ENCODE measurements around the gene PNO1.

PNO1 gene

GRCh38 chr2:68156419-68156818 lies 1.3 kb upstream of the PNO1 start:
- no peak for DNase-seq (ENCODE audit: low spot score)
- Histone ChIP-seq H3K27ac (peak overlapping the region; percentile 78 to 93), H3K4me3 (peak overlapping the region; percentile 90)

GRCh38 chr2:68157002-68157401 lies 686 bp upstream of the PNO1 start:
- no peak for TF ChIP-seq CTCF (IDR thresholded peaks at IDR 0.05)
- peak overlapping the region; percentile 78 to 93 for H3K27ac ChIP-seq
- peak overlapping the region; percentile 90 for H3K4me3 ChIP-seq
- no peak for DNase-seq (ENCODE audit: low spot score)

More at GRCh38 chr2:68156419-68156818, 1.3 kb upstream of the PNO1 start:
- no peak for TF ChIP-seq CTCF (IDR thresholded peaks at IDR 0.05)

GRCh38 chr2:68158134-68158447 lies 403 bp downstream of the PNO1 start:
- H3K4me3 ChIP-seq: peak overlapping the region; percentile 90
- H3K27ac ChIP-seq: peak overlapping the region; percentile 66 to 93
- no peak for TF ChIP-seq CTCF (IDR thresholded peaks at IDR 0.05)
- no peak for DNase-seq (ENCODE audit: low spot score)

GRCh38 chr2:68163641-68164040 lies 6.0 kb downstream of the PNO1 start:
- no peak overlapping the region for H3K4me3 ChIP-seq
- no peak for DNase-seq (ENCODE audit: low spot score)
- no peak overlapping the region for H3K27ac ChIP-seq
- no peak for TF ChIP-seq CTCF (IDR thresholded peaks at IDR 0.05)

- Histone ChIP-seq H3K27ac (no peak overlapping the region), H3K4me3 (no peak overlapping the region)
- no peak for TF ChIP-seq CTCF (IDR thresholded peaks at IDR 0.05)
- DNase-seq (ENCODE audit: low spot score): no peak
These were observed 9.5 kb downstream of the PNO1 start for GRCh38 chr2:68167186-68167585.

GRCh38 chr2:68169308-68169707 lies 11.6 kb downstream of the PNO1 start:
- no peak for DNase-seq (ENCODE audit: low spot score)
- H3K4me3 ChIP-seq: no peak overlapping the region
- no peak for TF ChIP-seq CTCF (IDR thresholded peaks at IDR 0.05)

GRCh38 chr2:68171146-68171545 lies 13.5 kb downstream of the PNO1 start:
- Histone ChIP-seq H3K4me3 (no peak overlapping the region), H3K27ac (no peak overlapping the region)
- no peak for TF ChIP-seq CTCF (IDR thresholded peaks at IDR 0.05)
- no peak for DNase-seq (ENCODE audit: low spot score)

More at GRCh38 chr2:68169308-68169707, 11.6 kb downstream of the PNO1 start:
- no peak overlapping the region for H3K27ac ChIP-seq
